T-cell (primary cell): ENCODE data around the gene CEP170. TPM values are rescaled to one million over a fixed set of nuclear protein-coding genes. Genes with fewer than 3 reads are reported as not detected.

Experiments
- ATAC-seq, 4 experiments: fragments of 200-7000 bp in 3 of 4; fragments of 150-1000 bp in 1 of 4; cut with Tn5 transposase; replicated peaks in 1 of 4; 1 replicate in 3 of 4; 2 replicates in 1 of 4; pipeline ENCODE4 v1.10.0; 2021; ENCODE audit warnings: moderate library complexity in 3 of 4, mild to moderate bottlenecking in 2 of 4, moderate number of reproducible peaks in 1 of 4
- CTCF ChIA-PET, 2 donors: fragments of 300-600 bp; sonication (Branson Sonifier 250); formaldehyde crosslinking; loops; one replicate each; lab custom pipeline; 2022; ENCODE audit warnings: antibody characterized with exemption in 2 of 2; lab: Charles Lee
- POLR2A ChIA-PET, 2 donors: fragments of 300-600 bp; sonication (Branson Sonifier 250); formaldehyde crosslinking; loops; one replicate each; lab custom pipeline; 2022; ENCODE audit warnings: antibody characterized with exemption in 2 of 2; lab: Charles Lee
- DNase-seq, 35 experiments: peaks; one replicate each; pipeline versions ENCODE4 v3.0.0 to v3.0.0-alpha.2; 2013 to 2023
- H3K27ac ChIP-seq: one replicate; pipeline ENCODE4 v1.5.1; 2013; ENCODE audit warnings: low read length
- H3K27me3 ChIP-seq, 2 experiments: replicated peaks in 1 of 2; 1 replicate in 1 of 2; 2 replicates in 1 of 2; pipeline versions ENCODE4 v1.6.1 to v1.7.0; 2013; ENCODE audit warnings: low read length in 1 of 2, mixed read lengths in 1 of 2; ENCODE audit not compliant: control insufficient read depth in 2 of 2, insufficient read depth in 2 of 2; ENCODE audit errors: extremely low read depth in 1 of 2
- H3K36me3 ChIP-seq, 2 donors: 1 replicate in 1 of 2; 2 replicates in 1 of 2; pipeline versions ENCODE4 v1.6.1 to v1.7.0; 2013; ENCODE audit warnings: low read length in 1 of 2; ENCODE audit not compliant: control insufficient read depth in 2 of 2, insufficient read depth in 1 of 2; ENCODE audit errors: extremely low read depth in 1 of 2
- H3K4me1 ChIP-seq, 2 experiments: 1 replicate in 1 of 2; 2 replicates in 1 of 2; pipeline versions ENCODE4 v1.6.1 to v1.7.0; 2013; ENCODE audit warnings: low read length in 2 of 2, mixed read lengths in 1 of 2; ENCODE audit not compliant: insufficient read depth in 2 of 2, control insufficient read depth in 1 of 2; ENCODE audit errors: extremely low read depth in 1 of 2
- H3K4me3 ChIP-seq, 2 donors: 1 replicate in 1 of 2; 2 replicates in 1 of 2; pipeline versions ENCODE4 v1.5.1 to v1.7.0; 2013; ENCODE audit warnings: mild to moderate bottlenecking in 2 of 2, low read length in 1 of 2, moderate library complexity in 1 of 2; ENCODE audit not compliant: control insufficient read depth in 1 of 2; ENCODE audit errors: extremely low read depth in 1 of 2
- H3K9me3 ChIP-seq: 2 replicates; pipeline ENCODE4 v1.7.0; 2013
- H3K27ac Mint-ChIP-seq, 2 donors: one replicate each; pipeline ENCODE4 v1.8.0; 2020 to 2021; ENCODE audit warnings: mild to moderate bottlenecking in 2 of 2, mixed read lengths in 2 of 2
- H3K27me3 Mint-ChIP-seq, 2 donors: one replicate each; pipeline ENCODE4 v1.8.0; 2021 to 2022; ENCODE audit warnings: mixed read lengths in 2 of 2
- H3K36me3 Mint-ChIP-seq: one replicate; pipeline ENCODE4 v1.8.0; 2021; ENCODE audit warnings: mixed read lengths
- H3K4me1 Mint-ChIP-seq, 3 donors: one replicate each; pipeline ENCODE4 v1.8.0; 2020 to 2022; ENCODE audit warnings: mixed read lengths in 3 of 3, mild to moderate bottlenecking in 1 of 3
- H3K4me3 Mint-ChIP-seq, 3 donors: one replicate each; pipeline ENCODE4 v1.8.0; 2020 to 2022; ENCODE audit warnings: mild to moderate bottlenecking in 3 of 3, mixed read lengths in 3 of 3, moderate library complexity in 3 of 3
- H3K9me3 Mint-ChIP-seq, 3 donors: one replicate each; pipeline ENCODE4 v1.8.0; 2020 to 2022; ENCODE audit warnings: mixed read lengths in 3 of 3
- WGBS: methylation state at CpG from one replicate; pipeline ENCODE4 v1.1.5; 2013; ENCODE audit warnings: missing lambda C conversion rate; ENCODE audit not compliant: insufficient coverage; 5-methylcytosine and 5-hydroxymethylcytosine counted together
- total RNA-seq, 35 experiments: library from RNA in 6 of 35; stranded (reverse) in 6 of 35; fragments of 120-200 nt in 1 of 35; gene quantifications; one replicate each; pipeline versions ENCODE4 v1.2.1 to v1.2.4 and lab custom pipeline; 2013 to 2026

CEP170 gene
- total RNA-seq, 5 donors from 2014 or later (not counting 1 experiment from before 2014, with no cell fraction given), result 32.7 to 50.4 (median 37.0) TPM

DNA sequence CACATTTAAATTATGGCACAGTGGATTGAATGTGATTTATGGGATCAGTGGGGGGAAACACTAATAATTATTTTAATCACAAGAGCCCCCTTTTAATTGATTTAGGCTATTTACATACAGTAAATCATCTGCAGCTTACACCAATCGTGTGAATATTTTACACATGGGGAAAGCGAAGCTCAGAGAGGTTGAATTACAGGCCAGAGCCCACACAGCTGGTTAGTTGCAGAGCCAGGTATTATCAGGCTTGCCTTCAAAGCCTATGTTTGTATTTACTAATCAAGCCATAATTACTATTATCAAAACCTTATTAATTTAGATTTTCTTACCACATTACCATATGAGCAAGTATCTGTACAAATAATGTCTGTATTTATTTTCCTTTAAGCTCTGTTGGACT lies 1.5 kb upstream of the CEP170 start:
- Histone ChIP-seq H3K27me3 (no peaks in the 10 kb centered on the region), H3K4me3 (peak overlapping the region; percentile 96), H3K4me1 (peaks cover 15 to 23% of the 10 kb centered on the region in 2 experiments), H3K9me3 (no peaks in the 10 kb centered on the region), H3K36me3 (no peaks in the 10 kb centered on the region), H3K27ac (peak overlapping the region; percentile 98)
- WGBS, result 20% methylated on average over 1 of the region's 2 CpGs
- no peaks in the 10 kb centered on the region for H3K27me3 Mint-ChIP-seq
- CTCF ChIA-PET, result interaction anchor here in 1 of 2 donors (0.6 to 0.9 kb wide), 2 partner anchors 1260 to 1712 kb away, joined by 3 to 6 read pairs; a partner anchor contains a TSS
- H3K36me3 Mint-ChIP-seq, result peaks cover 8% of the 10 kb centered on the region
- peak overlapping the region; percentile 99 to 100 for H3K27ac Mint-ChIP-seq
- ATAC-seq, result no peak
- POLR2A ChIA-PET, result interaction anchor here (0.6 to 1.0 kb wide), 3 partner anchors 9 to 1388 kb away, joined by 3 read pairs; no protein-coding TSS in a partner anchor
- H3K4me3 Mint-ChIP-seq, result peak overlapping the region; percentile 96 to 100 (median 97)
- H3K4me1 Mint-ChIP-seq, result peaks cover 42 to 54% (median 51%) of the 10 kb centered on the region in 3 donors
- no peak for DNase-seq
- H3K9me3 Mint-ChIP-seq, result no peaks in the 10 kb centered on the region

DNA sequence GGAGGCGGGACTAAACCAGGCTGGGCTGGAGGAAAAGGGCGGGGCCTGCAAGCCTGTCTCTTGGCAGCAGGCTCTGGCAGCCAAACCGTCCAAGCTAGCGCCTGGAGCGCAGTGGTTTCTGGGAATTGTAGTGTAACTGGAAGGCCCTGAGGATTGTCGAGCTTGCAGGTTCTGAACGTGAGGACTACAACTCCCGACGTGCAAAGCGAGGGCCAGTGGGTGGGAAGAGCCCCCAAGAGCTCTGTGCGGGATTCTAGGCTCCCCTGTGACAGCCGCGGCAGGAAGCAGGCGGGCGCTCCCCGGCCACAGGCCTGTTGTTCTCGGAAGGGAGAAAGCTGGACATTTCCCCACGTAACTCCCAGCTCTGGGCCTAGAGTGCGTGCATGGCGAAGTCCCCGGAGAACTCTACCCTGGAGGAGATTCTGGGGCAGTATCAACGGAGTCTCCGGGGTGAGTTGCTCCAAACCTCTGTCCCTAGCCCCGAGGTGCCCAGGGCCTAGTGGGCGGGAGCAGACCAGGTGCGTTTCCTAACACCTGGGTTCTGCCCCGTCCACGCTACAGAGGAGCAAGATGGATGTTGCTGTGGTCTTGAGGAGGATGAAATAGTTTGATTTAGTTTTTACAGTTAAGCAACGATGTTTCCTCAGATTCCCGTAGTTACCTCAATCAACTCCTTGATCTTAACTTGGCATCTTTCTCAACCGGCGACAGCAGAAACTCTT lies 871 bp upstream of the CEP170 start, which contains the start of gene SDCCAG8:
Gene SDCCAG8 (plus strand): TSS at position 251 of the 722 bp plus-strand sequence. CDS start 133 bp downstream, at position 384.
- ATAC-seq (peak; percentile 77 to 81 (median 78)), DNase-seq (peak; percentile 83 to 97 (median 93))
- Histone ChIP-seq H3K9me3 (no peaks in the 10 kb centered on the region), H3K4me1 (peaks cover 15 to 23% of the 10 kb centered on the region in 2 experiments), H3K36me3 (no peaks in the 10 kb centered on the region), H3K27me3 (no peaks in the 10 kb centered on the region), H3K4me3 (peak within 1 kb of the TSS; percentile 96), H3K27ac (peak within 1 kb of the TSS; percentile 98)
- H3K27me3 Mint-ChIP-seq, result no peaks in the 10 kb centered on the region
- peak within 1 kb of the TSS; percentile 99 to 100 for H3K27ac Mint-ChIP-seq
- POLR2A ChIA-PET, result interaction anchor here (0.6 to 1.8 kb wide), 10 partner anchors 9 to 791 kb away, joined by 3 to 7 read pairs (median 3); no protein-coding TSS in a partner anchor
- H3K9me3 Mint-ChIP-seq, result no peaks in the 10 kb centered on the region
- CTCF ChIA-PET, result interaction anchor here in 1 of 2 donors (0.6 to 1.1 kb wide), 4 partner anchors 88 to 1713 kb away, joined by 3 to 6 read pairs (median 4); a partner anchor contains a TSS
- under 1% methylated on average over 21 of the region's 32 CpGs for WGBS
- H3K4me3 Mint-ChIP-seq, result peak within 1 kb of the TSS; percentile 96 to 100 (median 97)
- H3K36me3 Mint-ChIP-seq, result peaks cover 3% of the 10 kb centered on the region
- H3K4me1 Mint-ChIP-seq, result peaks cover 46 to 55% (median 51%) of the 10 kb centered on the region in 3 donors

GRCh38 chr1:243254233-243254926 lies 701 bp downstream of the CEP170 start:
- no peaks in the 10 kb centered on the region for H3K9me3 Mint-ChIP-seq
- peak in 34 of 35 experiments; percentile 15 to 71 (median 43) for DNase-seq
- H3K27ac ChIP-seq, result peak overlapping the region; percentile 51
- H3K4me1 Mint-ChIP-seq, result peaks cover 49 to 56% (median 51%) of the 10 kb centered on the region in 3 donors
- peak; percentile 8 to 23 (median 10) for ATAC-seq
- H3K4me1 ChIP-seq, result peaks cover 15 to 23% of the 10 kb centered on the region in 2 experiments
- H3K36me3 ChIP-seq, result no peaks in the 10 kb centered on the region
- H3K4me3 ChIP-seq, result peak overlapping the region; percentile 96
- H3K36me3 Mint-ChIP-seq, result no peaks in the 10 kb centered on the region
- ChIA-PET POLR2A (interaction anchor here in 1 of 2 donors (0.6 to 1.8 kb wide), 3 partner anchors 11 to 40 kb away, joined by 4 to 11 read pairs (median 4); no protein-coding TSS in a partner anchor), CTCF (interaction anchor here (0.5 to 1.1 kb wide), 4 partner anchors 18 to 1551 kb away, joined by 3 to 4 read pairs (median 4); no protein-coding TSS in a partner anchor)
- peak overlapping the region; percentile 93 to 96 (median 95) for H3K4me3 Mint-ChIP-seq
- no peaks in the 10 kb centered on the region for H3K27me3 ChIP-seq
- H3K9me3 ChIP-seq, result no peaks in the 10 kb centered on the region
- H3K27me3 Mint-ChIP-seq, result no peaks in the 10 kb centered on the region
- under 1% methylated on average over 33 of the region's 50 CpGs for WGBS
- peak overlapping the region; percentile 96 to 97 for H3K27ac Mint-ChIP-seq

- DNase-seq (peak in 2 of 35 experiments; percentile 1 to 5), ATAC-seq (no peak)
- Histone ChIP-seq H3K9me3 (no peaks in the 10 kb centered on the region), H3K36me3 (no peaks in the 10 kb centered on the region), H3K4me3 (peak overlapping the region; percentile 87 to 96), H3K27me3 (no peaks in the 10 kb centered on the region), H3K4me1 (peaks cover 15 to 23% of the 10 kb centered on the region in 2 experiments), H3K27ac (peak overlapping the region; percentile 51)
- Mint-ChIP-seq H3K4me1 (peaks cover 49 to 57% (median 53%) of the 10 kb centered on the region in 3 donors), H3K27me3 (no peaks in the 10 kb centered on the region), H3K4me3 (peak overlapping the region; percentile 93 to 96 (median 95)), H3K9me3 (no peaks in the 10 kb centered on the region), H3K36me3 (no peaks in the 10 kb centered on the region), H3K27ac (peak overlapping the region; percentile 82 to 85)
- POLR2A ChIA-PET, result interaction anchor here in 1 of 2 donors (0.5 kb wide), 1 partner anchor 1420 kb away, joined by 4 read pairs; no protein-coding TSS in a partner anchor
- 0% methylated on average over 2 of the region's 4 CpGs for WGBS
- CTCF ChIA-PET, result interaction anchor here (0.6 to 0.9 kb wide), 3 partner anchors 19 to 88 kb away, joined by 3 read pairs; no protein-coding TSS in a partner anchor
Observed at GRCh38 chr1:243253926-243254232, 1.2 kb downstream of the CEP170 start.

DNA sequence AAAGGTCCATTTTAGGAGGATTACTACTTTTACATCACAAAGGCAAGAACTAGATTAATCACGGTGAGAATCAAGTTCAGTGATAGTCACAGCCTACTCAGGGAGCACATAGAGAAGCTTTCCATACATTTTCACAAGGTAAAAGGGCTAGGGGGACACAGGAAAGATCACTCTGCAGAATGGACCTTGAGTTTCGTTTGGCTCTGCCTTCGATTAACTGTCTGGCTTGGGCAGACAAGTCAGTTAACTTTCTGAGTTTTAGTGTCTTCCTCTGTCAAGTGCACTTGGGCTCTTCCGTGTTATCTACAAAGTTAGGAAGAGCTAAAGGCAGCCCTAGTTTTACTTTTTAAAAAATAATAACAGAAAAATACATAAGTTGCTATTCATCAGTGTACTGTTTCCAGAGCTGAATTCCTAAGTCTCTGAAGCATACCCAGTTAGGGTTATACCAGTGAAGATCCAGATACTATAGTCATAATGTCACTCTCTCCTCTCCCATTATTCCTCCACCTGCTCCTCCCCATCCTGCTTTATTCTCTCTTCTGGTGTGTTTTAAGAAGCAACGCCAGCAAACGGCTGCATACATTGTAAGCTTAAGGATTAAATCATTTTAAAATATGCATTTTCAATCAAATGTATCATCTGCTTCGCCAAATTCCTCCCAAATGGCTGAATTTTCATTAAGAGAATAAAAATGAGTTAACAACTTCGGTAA lies 1.7 kb downstream of the CEP170 start:
- ChIA-PET CTCF (interaction anchor here (0.6 to 0.9 kb wide), 3 partner anchors 19 to 88 kb away, joined by 3 read pairs; no protein-coding TSS in a partner anchor), POLR2A (interaction anchor here in 1 of 2 donors (0.5 to 0.6 kb wide), 2 partner anchors 33 to 1419 kb away, joined by 3 to 4 read pairs; no protein-coding TSS in a partner anchor)
- ATAC-seq (no peak), DNase-seq (peak in 1 of 35 experiments; percentile 17)
- H3K9me3 Mint-ChIP-seq, result no peaks in the 10 kb centered on the region
- peak overlapping the region; percentile 51 for H3K27ac ChIP-seq
- no peaks in the 10 kb centered on the region for H3K9me3 ChIP-seq
- peak overlapping the region in 1 of 2 donors; percentile 87 for H3K4me3 ChIP-seq
- WGBS, result 53% methylated on average over 3 of the region's 8 CpGs
- H3K36me3 Mint-ChIP-seq, result no peaks in the 10 kb centered on the region
- no peaks in the 10 kb centered on the region for H3K27me3 Mint-ChIP-seq
- peak overlapping the region; percentile 93 to 96 (median 95) for H3K4me3 Mint-ChIP-seq
- H3K36me3 ChIP-seq, result no peaks in the 10 kb centered on the region
- peak overlapping the region; percentile 82 to 85 for H3K27ac Mint-ChIP-seq
- H3K27me3 ChIP-seq, result no peaks in the 10 kb centered on the region
- H3K4me1 ChIP-seq, result peaks cover 15 to 23% of the 10 kb centered on the region in 2 experiments
- H3K4me1 Mint-ChIP-seq, result peaks cover 51 to 58% (median 58%) of the 10 kb centered on the region in 3 donors
